GM18499 (cell line): ENCODE results near the gene PDE4B.
"Not testable (repeated sequence)": the region's sequence is repeated elsewhere in the genome, so short reads cannot be mapped to it uniquely, and the experiment has no call there.

Source experiments
- ATAC-seq: cut with Tn5 transposase; IDR thresholded peaks from one replicate; pipeline ENCODE4 v1.9.1; 2021; ENCODE audit warnings: moderate number of reproducible peaks; ENCODE audit not compliant: insufficient read depth, unreplicated experiment

Gene PDE4B

GRCh38 chr1:65872301-65872700 is 79.6 kb downstream of the PDE4B start:
- no peak for ATAC-seq

DNA sequence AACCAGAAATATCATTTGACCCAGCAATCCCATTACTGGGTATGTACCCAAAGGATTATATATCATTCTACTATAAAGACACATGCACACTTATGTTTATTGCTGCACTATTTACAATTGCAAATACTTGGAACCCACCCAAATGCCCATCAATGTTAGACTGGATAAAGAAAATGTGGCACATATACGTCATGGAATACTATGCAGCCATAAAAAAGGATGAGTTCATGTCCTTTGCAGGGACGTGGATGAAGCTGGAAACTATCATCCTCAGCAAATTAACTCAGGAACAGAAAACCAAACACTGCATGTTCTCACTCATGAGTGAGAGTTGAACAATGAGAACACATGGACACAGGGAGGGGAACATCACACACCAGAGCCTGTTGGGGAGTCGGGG is 85.6 kb downstream of the PDE4B start:
- ATAC-seq: not testable (repeated sequence)

DNA sequence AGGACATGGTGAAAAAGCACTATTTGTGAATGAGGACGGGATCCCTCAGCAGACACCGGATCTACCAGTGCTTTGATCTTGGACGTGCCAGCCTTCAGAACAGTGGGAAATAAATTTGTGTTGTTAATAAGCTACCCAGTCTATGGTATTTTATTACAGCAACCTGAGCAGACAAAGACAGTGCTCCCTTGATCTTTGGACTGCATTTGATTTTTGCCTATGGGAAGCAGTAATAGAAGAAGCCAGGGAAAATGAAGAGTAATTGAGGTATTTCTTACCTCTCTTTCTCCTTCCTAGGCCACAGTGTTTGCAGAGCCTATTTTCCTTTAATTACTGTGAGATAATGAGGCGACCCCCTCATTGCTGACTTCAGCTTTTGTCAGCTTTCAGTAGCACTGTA is 87.9 kb downstream of the PDE4B start:
- no peak for ATAC-seq

DNA sequence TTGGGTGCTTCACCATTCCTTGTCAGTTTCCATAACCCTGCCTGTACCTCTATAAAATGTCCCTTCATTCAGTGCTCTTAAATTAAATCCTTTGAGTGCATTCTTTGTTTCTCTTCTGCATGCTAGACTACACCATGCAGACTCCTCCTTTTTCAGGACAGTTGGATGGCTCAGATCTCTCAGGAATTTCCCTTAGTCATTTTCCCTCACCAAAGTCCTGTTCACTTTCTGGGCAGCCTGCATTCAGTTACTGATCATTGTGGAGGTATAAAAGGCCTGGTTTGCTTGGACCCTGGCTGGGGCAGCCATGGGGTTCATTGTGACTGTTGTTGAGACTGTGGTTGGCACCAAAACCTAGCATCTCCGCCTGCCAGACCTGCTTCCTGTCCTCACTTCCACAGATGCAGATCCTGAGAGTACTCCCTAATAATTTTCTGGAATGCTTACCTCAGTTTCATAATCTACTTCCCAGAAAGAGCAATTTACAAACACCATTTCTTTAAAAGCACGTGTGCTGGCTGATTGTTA is 88.4 kb downstream of the PDE4B start:
- no peak for ATAC-seq

DNA sequence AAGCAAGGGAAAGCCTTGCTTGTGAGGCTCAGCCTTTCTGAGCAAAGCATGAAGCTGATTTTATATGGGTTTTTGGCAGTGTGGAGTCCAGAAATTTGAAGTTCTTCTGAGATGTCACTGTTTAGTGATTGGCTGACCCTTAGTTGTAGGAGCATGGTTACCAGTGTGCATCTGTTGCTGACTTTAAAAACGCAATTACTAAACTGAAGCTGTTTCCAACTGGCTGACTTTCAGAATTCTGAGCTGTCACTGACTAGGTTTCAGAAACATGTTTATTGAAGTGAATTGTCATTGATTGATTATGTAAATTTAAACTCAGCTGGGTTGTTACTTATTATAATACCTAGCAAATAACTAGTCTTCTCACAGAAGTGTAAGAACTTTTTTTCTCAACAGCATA is 89.4 kb downstream of the PDE4B start:
- no peak for ATAC-seq

GRCh38 chr1:65889441-65889840 is 96.7 kb downstream of the PDE4B start:
- ATAC-seq: no peak

DNA sequence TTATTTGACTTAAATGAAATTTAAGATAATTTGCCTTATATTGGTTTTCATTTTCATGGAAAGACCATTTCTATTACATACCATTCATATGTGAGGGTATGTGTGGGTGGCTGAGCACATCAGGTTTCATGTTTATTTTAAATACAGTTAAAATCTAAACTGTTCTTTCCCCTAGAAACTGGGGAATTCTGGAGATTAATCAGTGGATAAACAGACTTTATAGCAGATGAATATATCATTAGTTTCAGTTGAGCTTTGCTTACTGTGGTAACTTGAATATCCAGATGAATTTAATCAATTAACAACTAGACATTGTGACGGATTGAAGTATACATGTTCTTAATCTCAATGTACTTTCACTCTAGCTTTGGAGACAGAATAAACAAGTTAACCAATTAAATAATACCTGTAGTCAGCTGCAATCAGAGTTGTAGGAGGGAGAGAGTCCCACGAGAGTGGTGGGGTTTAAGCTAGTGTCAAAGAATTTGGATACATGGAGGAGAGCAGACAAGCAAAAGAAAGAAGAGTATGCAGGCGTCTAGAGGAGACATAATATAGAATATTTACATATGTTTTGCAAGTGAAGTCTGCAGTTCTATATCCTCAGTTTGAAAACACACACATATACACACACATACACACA is 97.6 kb downstream of the PDE4B start:
- no peak for ATAC-seq

DNA sequence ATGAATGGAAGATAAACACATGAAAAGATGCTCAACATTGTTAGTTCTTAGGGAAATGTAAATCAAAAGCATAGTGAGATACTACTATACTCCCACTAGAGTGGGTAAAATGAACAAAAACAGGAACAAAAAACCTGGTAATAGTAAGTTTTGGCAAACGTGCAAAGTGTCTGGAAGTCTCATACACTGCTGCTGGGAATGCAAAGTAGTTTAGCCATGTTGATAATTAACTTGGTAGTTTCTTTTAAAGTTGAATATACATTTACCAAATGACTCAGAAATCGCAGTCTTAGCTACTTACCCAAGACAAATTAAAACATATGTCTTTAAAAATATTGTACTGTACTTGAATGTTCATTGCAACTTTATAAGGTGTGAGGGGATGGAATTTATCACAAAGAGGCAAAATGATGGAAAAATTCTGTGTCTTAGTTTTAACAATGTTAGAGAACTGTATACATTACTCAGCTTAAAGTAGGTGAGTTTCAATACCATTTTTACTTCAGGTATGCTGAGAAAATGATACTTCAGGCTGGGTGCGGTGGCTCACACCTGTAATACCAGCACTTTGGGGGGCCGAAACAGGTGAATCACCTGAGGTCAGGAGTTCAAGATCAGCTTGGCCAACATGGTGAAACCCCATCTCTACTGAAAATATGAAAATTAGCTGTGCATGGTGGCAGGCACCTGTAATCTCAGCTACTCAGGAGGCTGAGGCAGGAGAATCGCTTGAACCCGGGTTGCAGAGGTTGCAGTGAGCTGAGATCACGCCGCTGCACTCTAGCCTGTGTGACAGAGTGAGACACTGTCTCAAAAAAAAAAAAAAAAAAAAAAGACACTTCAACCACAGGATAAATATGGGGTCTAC is 102.3 kb downstream of the PDE4B start:
- peak; percentile 58 for ATAC-seq

- ATAC-seq: no peak
Measured at GRCh38 chr1:65896721-65897120, 104.0 kb downstream of the PDE4B start.

DNA sequence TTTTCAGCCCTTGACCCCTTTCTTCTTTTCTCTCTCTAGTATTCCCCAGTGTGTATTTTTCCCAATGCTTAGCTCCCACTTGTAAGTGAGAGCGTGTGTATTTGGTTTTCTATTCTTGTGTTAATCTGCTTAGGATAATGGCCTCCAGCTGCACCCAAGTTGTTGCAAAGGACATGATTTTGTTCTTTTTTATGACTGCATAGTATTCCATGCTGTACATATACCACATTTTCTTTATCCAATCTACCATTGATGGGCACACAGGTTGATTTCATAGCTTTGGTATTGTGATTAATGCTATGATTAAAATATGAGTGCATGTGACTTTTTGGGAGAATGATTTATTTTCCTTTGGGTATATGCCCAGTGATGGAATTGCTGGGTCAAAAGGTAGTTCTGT is 104.8 kb downstream of the PDE4B start:
- no peak for ATAC-seq

GRCh38 chr1:65904681-65905083 is 112.0 kb downstream of the PDE4B start:
- ATAC-seq: no peak

GRCh38 chr1:65910432-65910831 is 117.7 kb downstream of the PDE4B start:
- no peak for ATAC-seq

DNA sequence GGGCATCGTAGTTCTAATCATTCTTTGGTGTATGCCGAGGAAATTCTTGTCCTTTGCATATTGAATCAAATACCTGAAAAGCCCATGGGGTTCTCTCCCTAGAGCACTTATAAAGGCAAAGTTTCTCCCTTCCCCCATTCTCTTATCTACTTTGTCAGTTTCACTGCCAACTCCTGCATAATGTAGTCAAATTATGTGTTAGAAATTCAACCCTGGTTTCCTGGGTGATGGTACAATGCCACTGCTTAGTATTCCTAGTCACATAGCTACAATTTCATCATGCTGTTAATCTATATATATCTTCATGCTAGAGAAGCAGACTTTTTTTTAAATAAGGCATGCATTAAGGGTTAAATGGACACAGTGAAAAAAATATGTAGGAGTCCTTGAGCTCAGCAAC is 119.0 kb downstream of the PDE4B start:
- ATAC-seq: no peak

- ATAC-seq: no peak
Measured at GRCh38 chr1:65918564-65918963, 125.9 kb downstream of the PDE4B start.

DNA sequence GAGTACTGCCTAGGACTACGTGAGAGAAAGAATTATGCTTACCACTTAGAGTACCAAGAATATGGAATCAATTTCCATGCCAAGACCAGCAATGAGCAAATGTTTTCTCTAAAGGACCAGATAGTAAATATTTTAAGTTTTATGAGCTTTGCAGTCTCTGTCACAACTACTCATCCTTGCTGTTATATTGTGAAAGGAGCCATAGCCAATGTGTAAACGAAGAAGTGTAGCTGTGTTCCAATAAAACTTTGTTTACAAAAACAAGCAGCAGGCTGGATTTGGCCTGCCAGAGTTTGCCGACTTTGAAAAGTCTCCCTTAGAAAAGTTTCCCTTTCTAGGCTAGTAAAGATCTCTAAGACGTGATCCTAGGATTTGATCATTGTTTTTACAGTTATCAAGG is 128.8 kb downstream of the PDE4B start:
- no peak for ATAC-seq

DNA sequence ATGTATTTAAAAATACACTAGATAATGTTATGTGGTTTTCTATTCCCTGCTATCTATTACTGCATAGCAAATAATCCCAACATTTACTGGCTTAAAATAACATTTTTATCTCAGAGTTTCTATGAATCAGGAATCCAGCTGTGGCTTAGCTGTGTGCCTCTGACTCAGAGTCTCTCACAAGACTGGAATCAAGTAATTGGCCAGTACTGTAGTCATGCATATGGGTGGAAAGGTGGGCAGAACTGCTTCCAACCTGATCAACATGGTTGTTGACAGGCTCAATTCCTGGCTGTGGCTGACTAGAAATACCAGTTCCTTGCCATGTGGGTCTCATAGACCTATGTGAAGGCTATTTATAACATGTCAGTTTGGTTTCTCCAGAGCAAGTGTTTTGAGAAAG is 131.8 kb downstream of the PDE4B start:
- no peak for ATAC-seq

DNA sequence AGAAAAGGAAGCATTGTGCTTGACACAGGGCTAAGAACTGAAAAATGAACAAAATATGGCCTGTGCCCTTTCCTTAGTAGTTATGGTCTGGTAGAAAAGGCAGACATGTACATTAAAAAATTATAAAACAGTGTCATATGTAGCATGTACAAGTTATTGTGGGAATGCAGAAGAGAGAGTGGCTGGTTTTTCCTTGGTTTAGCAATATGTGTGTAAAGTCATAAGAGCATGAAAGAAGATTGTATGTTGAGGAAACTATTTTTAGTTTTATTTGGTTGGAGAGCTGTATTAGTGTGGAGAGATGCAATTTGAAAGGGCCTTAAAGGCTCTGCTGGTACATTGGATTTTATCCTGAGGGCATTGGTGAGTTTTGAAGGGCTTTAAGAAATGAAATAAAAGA is 145.8 kb downstream of the PDE4B start:
- ATAC-seq: no peak

DNA sequence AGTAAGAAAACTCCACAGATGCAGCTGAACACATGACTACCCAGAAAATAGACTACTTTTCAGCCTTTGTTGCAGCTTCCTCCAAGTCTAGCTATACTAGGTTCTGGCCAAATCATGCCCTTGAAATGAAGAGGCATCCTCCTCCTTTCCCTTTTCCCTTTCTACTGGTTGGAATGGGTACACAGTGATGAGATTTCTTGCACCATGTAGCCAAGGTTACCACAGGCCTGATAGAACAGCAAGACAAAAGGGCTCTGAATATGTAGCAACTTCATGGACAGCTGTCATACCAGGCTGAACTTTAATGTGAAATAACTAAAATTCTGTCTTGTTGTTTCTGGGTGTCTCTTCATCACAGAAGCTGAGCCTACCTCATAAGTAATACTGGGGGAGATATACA is 146.5 kb downstream of the PDE4B start:
- ATAC-seq: no peak

- ATAC-seq: no peak
Measured at GRCh38 chr1:65939636-65940035, 146.9 kb downstream of the PDE4B start.

- no peak for ATAC-seq
Measured at GRCh38 chr1:65940126-65940525, 147.4 kb downstream of the PDE4B start.

- ATAC-seq: no peak
Measured at GRCh38 chr1:65942476-65942875, 149.8 kb downstream of the PDE4B start.

- ATAC-seq: no peak
Measured at GRCh38 chr1:65946376-65946775, 153.7 kb downstream of the PDE4B start.
